Retinal pigment epithelial cell (primary cell): Measurements from ENCODE around the gene DERL3.

Source experiments
- DNase-seq: peaks from one replicate; pipeline ENCODE4 v3.0.0-alpha.2; 2010; ENCODE audit warnings: low read depth
- H3K4me3 ChIP-seq: 2 replicates; pipeline ENCODE4 v1.5.1; 2011; ENCODE audit warnings: mild to moderate bottlenecking, low read length, control low read depth, moderate library complexity
- CTCF ChIP-seq: conservative IDR thresholded peaks from 2 replicates; pipeline ENCODE4 v1.5.1; 2011; ENCODE audit warnings: low read depth, low read length, control low read depth, inconsistent platforms

The DERL3 gene

GRCh38 chr22:23801238-23801821 lies 37.5 kb downstream of the DERL3 start:
- no peak overlapping the region for H3K4me3 ChIP-seq

GRCh38 chr22:23800297-23801237 lies 38.2 kb downstream of the DERL3 start:
- no peak overlapping the region for H3K4me3 ChIP-seq
- no peak for DNase-seq
- TF ChIP-seq CTCF: no peak

More at GRCh38 chr22:23801238-23801821, 37.5 kb downstream of the DERL3 start:
- TF ChIP-seq CTCF: no peak
- DNase-seq: no peak

- DNase-seq: no peak
Observed at GRCh38 chr22:23796461-23796860, 42.3 kb downstream of the DERL3 start.

GRCh38 chr22:23793326-23793725 lies 45.5 kb downstream of the DERL3 start:
- no peak overlapping the region for H3K4me3 ChIP-seq
- no peak for TF ChIP-seq CTCF
- no peak for DNase-seq

More at GRCh38 chr22:23796461-23796860, 42.3 kb downstream of the DERL3 start:
- TF ChIP-seq CTCF: no peak
- H3K4me3 ChIP-seq: no peak overlapping the region

- TF ChIP-seq CTCF: no peak
- H3K4me3 ChIP-seq: no peak overlapping the region
- DNase-seq: no peak
Observed at GRCh38 chr22:23791738-23792645, 46.8 kb downstream of the DERL3 start.

- H3K4me3 ChIP-seq: no peak overlapping the region
- no peak for DNase-seq
- no peak for TF ChIP-seq CTCF
Observed at GRCh38 chr22:23790819-23791737, 47.7 kb downstream of the DERL3 start.
